Liver (tissue), 9 donors: Measurements from ENCODE around the gene AJM1. TPM values are rescaled to one million over a fixed set of nuclear protein-coding genes. Genes with fewer than 3 reads are reported as not detected.
A peak's percentile ranks its signal among the peaks of the same experiment; 100 is the strongest.
"Not testable (repeated sequence)": the region's sequence is repeated elsewhere in the genome, so short reads cannot be mapped to it uniquely, and the experiment has no call there.

Experiments
- DNase-seq: peaks from one replicate; pipeline ENCODE4 v3.0.0-alpha.2; 2017; ENCODE audit warnings: low spot score
- H3K27ac ChIP-seq, 2 donors: one replicate each; pipeline ENCODE4 v1.7.0; 2013; ENCODE audit warnings: inconsistent platforms in 2 of 2, low read length in 2 of 2, control low read depth in 1 of 2, low read depth in 1 of 2, mild to moderate bottlenecking in 1 of 2
- H3K27me3 ChIP-seq, 4 donors: one replicate each; pipeline versions ENCODE4 v1.6.1 to v1.7.0; 2013; ENCODE audit warnings: low read length in 3 of 4, inconsistent platforms in 1 of 4, mild to moderate bottlenecking in 1 of 4, moderate library complexity in 1 of 4; ENCODE audit not compliant: control insufficient read depth in 4 of 4, insufficient read depth in 4 of 4
- H3K36me3 ChIP-seq, 4 donors: one replicate each; pipeline versions ENCODE4 v1.6.1 to v1.7.0; 2013; ENCODE audit warnings: low read length in 3 of 4, mild to moderate bottlenecking in 3 of 4, low read depth in 1 of 4, moderate library complexity in 1 of 4; ENCODE audit not compliant: control insufficient read depth in 4 of 4, insufficient read depth in 3 of 4
- H3K4me1 ChIP-seq, 4 donors: one replicate each; pipeline versions ENCODE4 v1.6.1 to v1.7.0; 2013; ENCODE audit warnings: low read length in 3 of 4, mild to moderate bottlenecking in 3 of 4, moderate library complexity in 1 of 4; ENCODE audit not compliant: control insufficient read depth in 4 of 4, insufficient read depth in 4 of 4
- H3K4me3 ChIP-seq, 3 donors: one replicate each; pipeline versions ENCODE4 v1.6.1 to v1.7.0; 2013; ENCODE audit warnings: low read length in 3 of 3, control low read depth in 1 of 3, low read depth in 1 of 3, mild to moderate bottlenecking in 1 of 3
- H3K9ac ChIP-seq, 2 donors: one replicate each; pipeline ENCODE4 v1.7.0; 2013; ENCODE audit warnings: low read length in 2 of 2, mild to moderate bottlenecking in 2 of 2, moderate library complexity in 2 of 2, control low read depth in 1 of 2, low read depth in 1 of 2
- H3K9me3 ChIP-seq, 4 donors: one replicate each; pipeline versions ENCODE4 v1.6.1 to v1.7.0; 2013; ENCODE audit warnings: low read length in 3 of 4; ENCODE audit not compliant: control insufficient read depth in 4 of 4
- EGR1 ChIP-seq, 2 donors: IDR thresholded peaks; 2 replicates each; pipeline ENCODE4 v1.6.1; 2016 to 2018; ENCODE audit warnings: antibody characterized with exemption in 2 of 2, low read depth in 2 of 2
- FOXA2 ChIP-seq: IDR thresholded peaks from 2 replicates; pipeline ENCODE4 v1.6.1; 2016; ENCODE audit warnings: antibody characterized with exemption
- GABPA ChIP-seq, 2 donors: IDR thresholded peaks in 1 of 2; conservative IDR thresholded peaks in 1 of 2; 2 replicates each; pipeline ENCODE4 v1.6.1; 2016; ENCODE audit warnings: antibody characterized with exemption in 2 of 2, mild to moderate bottlenecking in 1 of 2, moderate library complexity in 1 of 2
- HNF4A ChIP-seq, 2 donors: conservative IDR thresholded peaks; 2 replicates each; pipeline ENCODE4 v1.6.1; 2016; ENCODE audit warnings: antibody characterized with exemption in 2 of 2, mild to moderate bottlenecking in 2 of 2
- HNF4G ChIP-seq: IDR thresholded peaks from 2 replicates; pipeline ENCODE4 v1.6.1; 2016; ENCODE audit warnings: antibody characterized with exemption
- JUND ChIP-seq, 2 donors: IDR thresholded peaks; 2 replicates each; pipeline ENCODE4 v1.6.1; 2016; ENCODE audit warnings: antibody characterized with exemption in 2 of 2
- RAD21 ChIP-seq, 2 donors: IDR thresholded peaks; 2 replicates each; pipeline ENCODE4 v1.6.1; 2016; ENCODE audit warnings: antibody characterized with exemption in 2 of 2, mild to moderate bottlenecking in 2 of 2
- RXRA ChIP-seq, 2 donors: IDR thresholded peaks; 2 replicates each; pipeline ENCODE4 v1.6.1; 2017 to 2018; ENCODE audit warnings: antibody characterized with exemption in 2 of 2, mild to moderate bottlenecking in 1 of 2
- TAF1 ChIP-seq: conservative IDR thresholded peaks from 2 replicates; pipeline ENCODE4 v1.6.1; 2016; ENCODE audit warnings: antibody characterized with exemption, mild to moderate bottlenecking
- ZBTB33 ChIP-seq: IDR thresholded peaks from 2 replicates; pipeline ENCODE4 v1.6.1; 2016; ENCODE audit warnings: antibody characterized with exemption
- WGBS: extraction: QIAGEN DNeasy Blood & Tissue Kit; methylation state at CpG from one replicate; pipeline ENCODE4 v1.1.7; 2013; 5-methylcytosine and 5-hydroxymethylcytosine counted together
- polyA plus RNA-seq, 2 donors: library from polyadenylated mRNA; stranded (reverse) in 1 of 2; unstranded in 1 of 2; fragments of 200-250 nt in 1 of 2; fragments of >200 nt in 1 of 2; fragmentation: Nextera tagmentation in 1 of 2; extraction: Ambion mirVana in 1 of 2; gene quantifications; one replicate each; pipeline versions ENCODE4 v1.2.1 to v1.2.3, GENCODE V29; 2013 to 2015
- total RNA-seq, 2 donors: library from RNA; depleted of rRNA; stranded (reverse); fragments of >200 nt; gene quantifications; one replicate each; pipeline ENCODE4 v1.2.3, GENCODE V29; 2014
- TF ChIP-seq, protein P1 (sequence below): fragments of 150-350 bp; IDR thresholded peaks from 2 replicates; pipeline ENCODE4 v1.5.1; 2017; ENCODE audit warnings: improper control_type of control experiment, low read depth, low read length; ENCODE audit not compliant: missing input control
- TF ChIP-seq, protein P2 (sequence below): IDR thresholded peaks from 2 replicates; pipeline ENCODE4 v1.6.1; 2016; ENCODE audit warnings: antibody characterized with exemption
- TF ChIP-seq, protein P3 (sequence below): IDR thresholded peaks from 2 replicates; pipeline ENCODE4 v1.6.1; 2016; ENCODE audit warnings: antibody characterized with exemption
- donor health status: healthy.
- donor health status: healthy.
- donor health status: healthy.
- donor health status: healthy.
- donor health status: healthy.

AJM1 gene
- total RNA-seq (1 to 10 TPM in 1 of 2 donors, under 1 TPM in 1; 0.56 to 2.3 TPM), polyA plus RNA-seq (1 to 10 TPM in 1 of 2 donors, under 1 TPM in 1; 0.61 to 1.0 TPM)

GRCh38 chr9:136842380-136842948 is at the start of gene AJM1:
TSS of gene AJM1 (plus strand) at chr9:136842478. CDS start at chr9:136844415, 1,937 bp downstream.
- not testable (repeated sequence) for H3K27me3 ChIP-seq, H3K9me3 ChIP-seq, H3K9ac ChIP-seq, H3K36me3 ChIP-seq
- TF ChIP-seq, protein P1, sequence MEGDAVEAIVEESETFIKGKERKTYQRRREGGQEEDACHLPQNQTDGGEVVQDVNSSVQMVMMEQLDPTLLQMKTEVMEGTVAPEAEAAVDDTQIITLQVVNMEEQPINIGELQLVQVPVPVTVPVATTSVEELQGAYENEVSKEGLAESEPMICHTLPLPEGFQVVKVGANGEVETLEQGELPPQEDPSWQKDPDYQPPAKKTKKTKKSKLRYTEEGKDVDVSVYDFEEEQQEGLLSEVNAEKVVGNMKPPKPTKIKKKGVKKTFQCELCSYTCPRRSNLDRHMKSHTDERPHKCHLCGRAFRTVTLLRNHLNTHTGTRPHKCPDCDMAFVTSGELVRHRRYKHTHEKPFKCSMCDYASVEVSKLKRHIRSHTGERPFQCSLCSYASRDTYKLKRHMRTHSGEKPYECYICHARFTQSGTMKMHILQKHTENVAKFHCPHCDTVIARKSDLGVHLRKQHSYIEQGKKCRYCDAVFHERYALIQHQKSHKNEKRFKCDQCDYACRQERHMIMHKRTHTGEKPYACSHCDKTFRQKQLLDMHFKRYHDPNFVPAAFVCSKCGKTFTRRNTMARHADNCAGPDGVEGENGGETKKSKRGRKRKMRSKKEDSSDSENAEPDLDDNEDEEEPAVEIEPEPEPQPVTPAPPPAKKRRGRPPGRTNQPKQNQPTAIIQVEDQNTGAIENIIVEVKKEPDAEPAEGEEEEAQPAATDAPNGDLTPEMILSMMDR: peak; percentile 59
- TF ChIP-seq RAD21 (IDR thresholded peaks at IDR 0.05): peak; percentile 63 to 78
- WGBS: 2% methylated on average over 26 of the region's 27 CpGs
- Histone ChIP-seq H3K27ac (peak within 1 kb of the TSS in 1 of 2 donors; percentile 40), H3K4me3 (peak within 1 kb of the TSS in 1 of 3 donors; percentile 46), H3K4me1 (peaks cover 16 to 45% (median 37%) of the 10 kb centered on the region in 4 donors)
- peak; percentile 79 for DNase-seq

GRCh38 chr9:136793086-136793946 is 49.0 kb upstream of the AJM1 start:
- H3K27ac ChIP-seq: no peak overlapping the region

More at GRCh38 chr9:136793086-136793946, 49.0 kb upstream of the AJM1 start:
- peak; percentile 64 for DNase-seq
- Histone ChIP-seq H3K36me3 (peaks cover 0 to 2% (median under 1%) of the 10 kb centered on the region in 4 donors), H3K4me1 (peaks cover 6 to 39% (median 30%) of the 10 kb centered on the region in 4 donors), H3K9me3 (no peaks in the 10 kb centered on the region), H3K4me3 (no peak overlapping the region), H3K27me3 (no peaks in the 10 kb centered on the region), H3K9ac (no peak overlapping the region)
- WGBS: 76% methylated on average over 17 of the region's 17 CpGs
- TF ChIP-seq TAF1: no peak
- TF ChIP-seq ZBTB33: no peak
- TF ChIP-seq JUND (IDR thresholded peaks at IDR 0.05): no peak
- TF ChIP-seq, protein P1: no peak
- TF ChIP-seq, protein P2, sequence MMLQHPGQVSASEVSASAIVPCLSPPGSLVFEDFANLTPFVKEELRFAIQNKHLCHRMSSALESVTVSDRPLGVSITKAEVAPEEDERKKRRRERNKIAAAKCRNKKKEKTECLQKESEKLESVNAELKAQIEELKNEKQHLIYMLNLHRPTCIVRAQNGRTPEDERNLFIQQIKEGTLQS: no peak
- no peak for TF ChIP-seq HNF4G
- no peak for TF ChIP-seq GABPA (IDR thresholded peaks at IDR 0.05 in 1 of 2, conservative IDR thresholded peaks at IDR 0.05 in 1 of 2)
- TF ChIP-seq FOXA2: no peak
- no peak for TF ChIP-seq RXRA (IDR thresholded peaks at IDR 0.05)
- no peak for TF ChIP-seq RAD21 (IDR thresholded peaks at IDR 0.05)
- no peak for TF ChIP-seq EGR1 (IDR thresholded peaks at IDR 0.05; ENCODE audit: low read depth in 2 of 2)
- TF ChIP-seq, protein P3, sequence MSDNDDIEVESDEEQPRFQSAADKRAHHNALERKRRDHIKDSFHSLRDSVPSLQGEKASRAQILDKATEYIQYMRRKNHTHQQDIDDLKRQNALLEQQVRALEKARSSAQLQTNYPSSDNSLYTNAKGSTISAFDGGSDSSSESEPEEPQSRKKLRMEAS: no peak
- no peak for TF ChIP-seq HNF4A (conservative IDR thresholded peaks at IDR 0.05)
